ENCODE measurements around the gene MLANA.
"Not testable (repeated sequence)": the region's sequence is repeated elsewhere in the genome, so short reads cannot be mapped to it uniquely, and the experiment has no call there.

The MLANA gene

GRCh38 chr9:5870020-5870339 is 20.7 kb upstream of the MLANA start:
- DNase-seq = no peak

- no peak for DNase-seq
These were observed 20.0 kb upstream of the MLANA start for GRCh38 chr9:5870691-5871090.

- no peak for DNase-seq
These were observed 18.9 kb upstream of the MLANA start for GRCh38 chr9:5871785-5872184.

- DNase-seq = no peak
These were observed 18.2 kb upstream of the MLANA start for GRCh38 chr9:5872511-5872910.

GRCh38 chr9:5873439-5873838 is 17.2 kb upstream of the MLANA start:
- DNase-seq = no peak

- DNase-seq = no peak
These were observed 16.6 kb upstream of the MLANA start for GRCh38 chr9:5874048-5874447.

GRCh38 chr9:5876026-5876425 is 14.7 kb upstream of the MLANA start:
- DNase-seq = no peak

- DNase-seq = no peak
These were observed 14.0 kb upstream of the MLANA start for GRCh38 chr9:5876711-5877110.

- DNase-seq = no peak
These were observed 11.1 kb upstream of the MLANA start for GRCh38 chr9:5879419-5880181.

GRCh38 chr9:5882244-5883012 is 8.3 kb upstream of the MLANA start:
- not testable (repeated sequence) for DNase-seq

GRCh38 chr9:5884191-5884590 is 6.5 kb upstream of the MLANA start:
- DNase-seq = no peak

GRCh38 chr9:5886114-5886939 is 4.4 kb upstream of the MLANA start:
- peak; percentile 51 for DNase-seq

GRCh38 chr9:5892456-5893133 is 1.9 kb downstream of the MLANA start:
- peak; percentile 19 for DNase-seq

GRCh38 chr9:5893134-5893505 is 2.4 kb downstream of the MLANA start:
- no peak for DNase-seq

GRCh38 chr9:5893591-5894236 is 3.0 kb downstream of the MLANA start:
- no peak for DNase-seq

- DNase-seq = no peak
These were observed 3.7 kb downstream of the MLANA start for GRCh38 chr9:5894237-5894959.

- DNase-seq = no peak
These were observed 5.1 kb downstream of the MLANA start for GRCh38 chr9:5895782-5896181.

- DNase-seq = no peak
These were observed 6.2 kb downstream of the MLANA start for GRCh38 chr9:5896863-5897262.

- DNase-seq = no peak
These were observed 7.2 kb downstream of the MLANA start for GRCh38 chr9:5897851-5898250.

GRCh38 chr9:5899292-5899691 is 8.6 kb downstream of the MLANA start:
- DNase-seq = no peak

- no peak for DNase-seq
These were observed 9.9 kb downstream of the MLANA start for GRCh38 chr9:5900622-5901021.

- no peak for DNase-seq
These were observed 11.7 kb downstream of the MLANA start for GRCh38 chr9:5902377-5902776.

Measured in NCI-H2227 treated with DMSO at 0.1 percent for 48 hours (cell line).